HL-60 (cell line): Measurements from ENCODE around the gene AMOT.

ENCODE experiments used
- DNase-seq, 2 experiments: peaks; one replicate each; pipeline ENCODE4 v3.0.0-alpha.2; 2010 to 2020; ENCODE audit warnings: low read depth in 1 of 2, low spot score in 1 of 2
- H3K27ac ChIP-seq: fragments of 250-450 bp; sonication (Bioruptor Pico); replicated peaks from 2 replicates; pipeline ENCODE4 v1.5.1; 2020; ENCODE audit warnings: mild to moderate bottlenecking, moderate library complexity
- H3K27me3 ChIP-seq: fragments of 250-450 bp; sonication (Bioruptor Pico); 2 replicates; pipeline ENCODE4 v1.5.1; 2021; ENCODE audit warnings: mild to moderate bottlenecking, moderate library complexity; ENCODE audit not compliant: insufficient read depth, poor library complexity, severe bottlenecking
- H3K4me3 ChIP-seq: replicated peaks from 2 replicates; pipeline ENCODE4 v1.5.1; 2011; ENCODE audit warnings: mild to moderate bottlenecking, control low read depth, low read length; ENCODE audit not compliant: insufficient read depth
- CTCF ChIP-seq: IDR thresholded peaks from one replicate; pipeline ENCODE4 v1.5.1; 2011; ENCODE audit warnings: low read length, control low read depth, inconsistent platforms; ENCODE audit not compliant: insufficient read depth
- GABPA ChIP-seq: IDR thresholded peaks from 2 replicates; pipeline ENCODE4 v1.6.1; 2012; ENCODE audit warnings: low read depth
- POLR2AphosphoS5 ChIP-seq: IDR thresholded peaks from 2 replicates; pipeline ENCODE4 v1.6.1; 2012; ENCODE audit warnings: low read depth
- REST ChIP-seq: IDR thresholded peaks from 2 replicates; pipeline ENCODE4 v1.6.1; 2012; ENCODE audit warnings: low read depth; ENCODE audit not compliant: insufficient replicate concordance
- SPI1 ChIP-seq: IDR thresholded peaks from 2 replicates; pipeline ENCODE4 v1.6.1; 2012; ENCODE audit warnings: low read depth, mild to moderate bottlenecking, borderline replicate concordance

The AMOT gene

GRCh38 chrX:112799425-112799824 lies 41.2 kb downstream of the AMOT start:
- H3K4me3 ChIP-seq: no peak overlapping the region
- no peaks in the 10 kb centered on the region for H3K27me3 ChIP-seq
- no peak for DNase-seq
- H3K27ac ChIP-seq: no peak overlapping the region
- no peak for TF ChIP-seq CTCF
- no peak for TF ChIP-seq POLR2AphosphoS5
- TF ChIP-seq SPI1: no peak
- TF ChIP-seq REST: no peak
- TF ChIP-seq GABPA: no peak

GRCh38 chrX:112798736-112799135 lies 41.9 kb downstream of the AMOT start:
- no peak for TF ChIP-seq GABPA
- TF ChIP-seq REST: no peak
- no peak for TF ChIP-seq POLR2AphosphoS5
- no peak for DNase-seq
- Histone ChIP-seq H3K27me3 (no peaks in the 10 kb centered on the region), H3K4me3 (no peak overlapping the region), H3K27ac (no peak overlapping the region)

- DNase-seq: no peak
- no peaks in the 10 kb centered on the region for H3K27me3 ChIP-seq
- no peak overlapping the region for H3K4me3 ChIP-seq
- H3K27ac ChIP-seq: no peak overlapping the region
- no peak for TF ChIP-seq POLR2AphosphoS5
These were observed 50.7 kb downstream of the AMOT start for GRCh38 chrX:112789931-112790330.

GRCh38 chrX:112786076-112786475 lies 54.6 kb downstream of the AMOT start:
- DNase-seq: no peak
- Histone ChIP-seq H3K27ac (no peak overlapping the region), H3K4me3 (no peak overlapping the region), H3K27me3 (no peaks in the 10 kb centered on the region)
- TF ChIP-seq REST: no peak
- TF ChIP-seq GABPA: no peak
- no peak for TF ChIP-seq CTCF
- no peak for TF ChIP-seq POLR2AphosphoS5
- no peak for TF ChIP-seq SPI1
